Iris pigment epithelial cell (primary cell): ENCODE results near the gene TMEM273.

Experiments used
- DNase-seq: peaks from one replicate; pipeline ENCODE4 v3.0.0-alpha.2; 2011; ENCODE audit warnings: low read depth

The TMEM273 gene

GRCh38 chr10:49162761-49163310, 25.4 kb downstream of the TMEM273 start:
- no peak for DNase-seq

GRCh38 chr10:49162063-49162462, 26.1 kb downstream of the TMEM273 start:
- no peak for DNase-seq

GRCh38 chr10:49161411-49161997, 26.7 kb downstream of the TMEM273 start:
- peak; percentile 35 for DNase-seq

- DNase-seq: no peak
Observed at GRCh38 chr10:49160814-49161213, 27.4 kb downstream of the TMEM273 start.

- no peak for DNase-seq
Observed at GRCh38 chr10:49160110-49160509, 28.1 kb downstream of the TMEM273 start.

- no peak for DNase-seq
Observed at GRCh38 chr10:49158915-49159314, 29.3 kb downstream of the TMEM273 start.

- DNase-seq: no peak
Observed at GRCh38 chr10:49158404-49158803, 29.8 kb downstream of the TMEM273 start.

GRCh38 chr10:49157229-49157628, 31.0 kb downstream of the TMEM273 start:
- DNase-seq: no peak

- no peak for DNase-seq
Observed at GRCh38 chr10:49154641-49155040, 33.5 kb downstream of the TMEM273 start.

- peak; percentile 42 for DNase-seq
Observed at GRCh38 chr10:49153971-49154370, 34.2 kb downstream of the TMEM273 start.

GRCh38 chr10:49153115-49153514, 35.1 kb downstream of the TMEM273 start:
- DNase-seq: no peak

GRCh38 chr10:49152663-49153062, 35.5 kb downstream of the TMEM273 start:
- DNase-seq: no peak

- no peak for DNase-seq
Observed at GRCh38 chr10:49152037-49152436, 36.2 kb downstream of the TMEM273 start.

- DNase-seq: no peak
Observed at GRCh38 chr10:49151481-49151880, 36.7 kb downstream of the TMEM273 start.

GRCh38 chr10:49151025-49151445, 37.2 kb downstream of the TMEM273 start:
- no peak for DNase-seq

- no peak for DNase-seq
Observed at GRCh38 chr10:49150426-49150825, 37.8 kb downstream of the TMEM273 start.

GRCh38 chr10:49149881-49150280, 38.3 kb downstream of the TMEM273 start:
- DNase-seq: no peak

GRCh38 chr10:49144058-49144720, 44.0 kb downstream of the TMEM273 start:
- no peak for DNase-seq

- no peak for DNase-seq
Observed at GRCh38 chr10:49143249-49143648, 44.9 kb downstream of the TMEM273 start.

GRCh38 chr10:49141541-49142332, 46.5 kb downstream of the TMEM273 start:
- no peak for DNase-seq

- no peak for DNase-seq
Observed at GRCh38 chr10:49140304-49141177, 47.6 kb downstream of the TMEM273 start.

GRCh38 chr10:49139846-49140195, 48.4 kb downstream of the TMEM273 start:
- DNase-seq: peak; percentile 83
